Thoracic aorta (tissue), 2 donors: ENCODE measurements around the gene IL4I1. TPM values are rescaled to one million over a fixed set of nuclear protein-coding genes. Genes with fewer than 3 reads are reported as not detected.
"Not testable (repeated sequence)": the region's sequence is repeated elsewhere in the genome, so short reads cannot be mapped to it uniquely, and the experiment has no call there.

ENCODE experiments used
- ATAC-seq: fragments of 150-250 bp; one replicate; pipeline ENCODE4 v1.8.0; 2017; ENCODE audit warnings: low read depth; ENCODE audit not compliant: insufficient number of reproducible peaks, low FRiP score
- DNase-seq: peaks from one replicate; pipeline ENCODE4 v3.0.0-alpha.2; 2020; ENCODE audit warnings: low spot score
- H3K27ac ChIP-seq, 2 donors: fragments of 200-600 bp; sonication (generic); 1 replicate in 1 of 2; 2 replicates in 1 of 2; pipeline ENCODE4 v1.5.1; 2016; ENCODE audit warnings: mild to moderate bottlenecking in 2 of 2, moderate library complexity in 2 of 2
- H3K27me3 ChIP-seq: fragments of 200-600 bp; sonication (generic); replicated peaks from 2 replicates; pipeline ENCODE4 v1.6.0; 2016; ENCODE audit warnings: mild to moderate bottlenecking; ENCODE audit not compliant: insufficient read depth
- H3K36me3 ChIP-seq: fragments of 200-600 bp; sonication (generic); one replicate; pipeline ENCODE4 v1.5.1; 2016
- H3K4me1 ChIP-seq, 2 donors: fragments of 200-600 bp; sonication (generic); 1 replicate in 1 of 2; 2 replicates in 1 of 2; pipeline versions ENCODE4 v1.5.1 to v1.6.0; 2016; ENCODE audit warnings: low read depth in 2 of 2, mild to moderate bottlenecking in 1 of 2; ENCODE audit not compliant: control insufficient read depth in 1 of 2
- H3K4me3 ChIP-seq: fragments of 200-600 bp; sonication (generic); 2 replicates; pipeline ENCODE4 v1.5.1; 2016; ENCODE audit warnings: mild to moderate bottlenecking
- H3K9me3 ChIP-seq: fragments of 200-600 bp; sonication (generic); 2 replicates; pipeline ENCODE4 v1.5.1; 2016
- total RNA-seq, 2 donors: library from RNA; depleted of rRNA; stranded (reverse); fragments of >200 nt; gene quantifications; one replicate each; pipeline versions ENCODE4 v1.1.0 to v1.2.3, GENCODE V29; 2016
- TF ChIP-seq, protein P1 (sequence below): fragments of 200-600 bp; sonication (generic); IDR thresholded peaks from one replicate; pipeline ENCODE4 v1.5.1; 2019; ENCODE audit warnings: antibody characterized with exemption

The IL4I1 gene
- total RNA-seq, 2 donors from 2014 or later: 1.5 to 2.2 TPM

DNA sequence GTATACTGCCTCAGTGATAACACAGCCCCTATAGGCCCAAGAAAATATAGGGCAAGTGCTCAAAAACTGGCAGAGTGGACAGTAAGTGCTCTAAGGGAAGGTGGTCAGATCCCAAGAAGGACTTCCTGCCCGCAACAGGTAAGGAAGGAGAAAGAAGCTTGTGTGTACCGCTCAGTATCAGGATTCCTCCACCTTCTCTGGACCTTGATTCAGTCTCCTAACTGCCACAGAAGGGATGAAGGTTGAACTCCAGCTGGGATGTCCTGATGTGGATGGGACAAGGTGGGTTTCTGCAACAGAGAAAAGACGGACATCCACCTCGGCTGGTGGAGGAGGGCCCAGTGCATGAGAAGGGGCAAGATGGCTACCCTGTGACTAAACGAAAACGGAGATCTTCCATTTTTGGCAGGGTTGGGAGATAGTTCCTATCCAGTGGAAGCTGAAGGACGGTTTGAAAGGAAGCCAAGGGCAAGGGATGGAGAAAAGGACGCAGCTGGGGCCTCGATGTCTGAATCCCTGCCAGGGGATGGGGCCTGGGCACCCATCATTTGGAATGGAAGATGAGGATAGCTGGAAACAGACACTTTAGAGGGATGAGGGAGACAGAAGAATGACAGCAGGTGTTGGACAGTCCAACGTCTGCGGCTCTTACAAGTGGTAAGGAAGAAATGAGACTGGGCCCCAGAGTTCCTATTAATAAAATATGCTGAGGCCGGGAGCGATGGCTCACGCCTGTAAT, 31.0 kb upstream of the IL4I1 start:
- DNase-seq: no peak
- no peaks in the 10 kb centered on the region for H3K27me3 ChIP-seq
- H3K9me3 ChIP-seq: no peaks in the 10 kb centered on the region
- H3K4me3 ChIP-seq: no peak overlapping the region
- peaks cover 13% of the 10 kb centered on the region for H3K36me3 ChIP-seq
- TF ChIP-seq, protein P1, sequence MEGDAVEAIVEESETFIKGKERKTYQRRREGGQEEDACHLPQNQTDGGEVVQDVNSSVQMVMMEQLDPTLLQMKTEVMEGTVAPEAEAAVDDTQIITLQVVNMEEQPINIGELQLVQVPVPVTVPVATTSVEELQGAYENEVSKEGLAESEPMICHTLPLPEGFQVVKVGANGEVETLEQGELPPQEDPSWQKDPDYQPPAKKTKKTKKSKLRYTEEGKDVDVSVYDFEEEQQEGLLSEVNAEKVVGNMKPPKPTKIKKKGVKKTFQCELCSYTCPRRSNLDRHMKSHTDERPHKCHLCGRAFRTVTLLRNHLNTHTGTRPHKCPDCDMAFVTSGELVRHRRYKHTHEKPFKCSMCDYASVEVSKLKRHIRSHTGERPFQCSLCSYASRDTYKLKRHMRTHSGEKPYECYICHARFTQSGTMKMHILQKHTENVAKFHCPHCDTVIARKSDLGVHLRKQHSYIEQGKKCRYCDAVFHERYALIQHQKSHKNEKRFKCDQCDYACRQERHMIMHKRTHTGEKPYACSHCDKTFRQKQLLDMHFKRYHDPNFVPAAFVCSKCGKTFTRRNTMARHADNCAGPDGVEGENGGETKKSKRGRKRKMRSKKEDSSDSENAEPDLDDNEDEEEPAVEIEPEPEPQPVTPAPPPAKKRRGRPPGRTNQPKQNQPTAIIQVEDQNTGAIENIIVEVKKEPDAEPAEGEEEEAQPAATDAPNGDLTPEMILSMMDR: no peak
- no peak for ATAC-seq
- H3K27ac ChIP-seq: no peak overlapping the region
- H3K4me1 ChIP-seq: peaks cover 10 to 25% of the 10 kb centered on the region in 2 donors

DNA sequence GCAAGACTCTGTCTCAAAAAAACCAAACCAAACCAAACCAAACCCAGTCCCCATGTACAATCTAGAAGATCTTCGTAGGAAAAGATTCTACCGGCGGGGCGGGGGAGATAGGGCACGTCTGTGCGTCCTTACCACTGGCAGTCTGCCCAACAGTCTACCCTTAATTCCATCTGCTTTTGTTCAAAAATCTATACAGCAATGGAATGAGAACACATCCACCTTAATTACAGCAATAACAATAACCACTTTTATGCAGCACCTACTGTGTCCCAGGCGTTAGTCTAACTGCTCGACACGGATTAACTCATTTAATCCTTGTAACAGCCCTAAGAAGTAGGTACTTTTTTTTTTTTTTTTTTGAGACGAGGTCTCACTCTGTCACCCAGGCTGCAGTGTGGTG, 29.8 kb upstream of the IL4I1 start:
- TF ChIP-seq, protein P1: no peak
- no peaks in the 10 kb centered on the region for H3K27me3 ChIP-seq
- H3K4me3 ChIP-seq: no peak overlapping the region
- H3K27ac ChIP-seq: no peak overlapping the region
- no peaks in the 10 kb centered on the region for H3K9me3 ChIP-seq
- H3K36me3 ChIP-seq: peaks cover 13% of the 10 kb centered on the region
- ATAC-seq (no peak), DNase-seq (no peak)
- peaks cover 10 to 25% of the 10 kb centered on the region in 2 donors for H3K4me1 ChIP-seq

DNA sequence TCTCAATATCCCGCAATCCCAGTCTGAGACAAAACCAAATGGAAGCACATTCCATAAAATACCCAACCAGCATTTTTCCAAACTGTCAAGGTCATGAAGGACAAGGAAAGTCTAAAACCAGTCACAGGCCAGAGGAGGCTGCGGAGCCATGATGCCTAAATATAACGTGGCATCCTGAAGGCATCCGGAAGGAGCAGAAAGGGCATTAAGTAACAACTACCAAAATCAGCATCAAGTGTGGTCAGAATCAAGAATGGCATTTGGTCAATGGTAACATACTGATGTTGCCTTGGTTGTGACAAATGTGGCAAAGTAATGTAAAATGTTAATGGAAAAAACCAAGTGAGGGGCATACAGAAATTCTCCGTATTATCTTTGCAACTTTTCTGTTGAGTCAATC, 28.8 kb upstream of the IL4I1 start:
- Histone ChIP-seq H3K27ac (no peak overlapping the region), H3K27me3 (no peaks in the 10 kb centered on the region), H3K9me3 (no peaks in the 10 kb centered on the region), H3K36me3 (peaks cover 16% of the 10 kb centered on the region), H3K4me1 (peaks cover 10 to 25% of the 10 kb centered on the region in 2 donors), H3K4me3 (no peak overlapping the region)
- DNase-seq (no peak), ATAC-seq (no peak)
- TF ChIP-seq, protein P1: no peak

DNA sequence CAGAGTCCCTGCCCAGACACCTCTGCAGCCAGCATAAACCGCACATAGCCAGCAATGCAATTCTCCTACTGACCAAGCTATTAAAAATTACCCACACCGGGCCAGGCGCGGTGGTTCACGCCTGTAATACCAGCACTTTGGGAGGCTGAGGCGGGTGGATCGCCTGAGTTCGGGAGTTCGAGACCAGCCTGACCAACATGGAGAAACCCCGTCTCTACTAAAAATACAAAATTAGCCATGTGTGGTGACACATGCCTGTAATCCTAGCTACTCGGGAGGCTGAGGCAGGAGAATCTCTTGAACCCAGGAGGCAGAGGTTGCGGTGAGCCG, 28.2 kb upstream of the IL4I1 start:
- not testable (repeated sequence) for H3K27ac ChIP-seq, H3K4me3 ChIP-seq
- H3K36me3 ChIP-seq: peaks cover 19% of the 10 kb centered on the region

DNA sequence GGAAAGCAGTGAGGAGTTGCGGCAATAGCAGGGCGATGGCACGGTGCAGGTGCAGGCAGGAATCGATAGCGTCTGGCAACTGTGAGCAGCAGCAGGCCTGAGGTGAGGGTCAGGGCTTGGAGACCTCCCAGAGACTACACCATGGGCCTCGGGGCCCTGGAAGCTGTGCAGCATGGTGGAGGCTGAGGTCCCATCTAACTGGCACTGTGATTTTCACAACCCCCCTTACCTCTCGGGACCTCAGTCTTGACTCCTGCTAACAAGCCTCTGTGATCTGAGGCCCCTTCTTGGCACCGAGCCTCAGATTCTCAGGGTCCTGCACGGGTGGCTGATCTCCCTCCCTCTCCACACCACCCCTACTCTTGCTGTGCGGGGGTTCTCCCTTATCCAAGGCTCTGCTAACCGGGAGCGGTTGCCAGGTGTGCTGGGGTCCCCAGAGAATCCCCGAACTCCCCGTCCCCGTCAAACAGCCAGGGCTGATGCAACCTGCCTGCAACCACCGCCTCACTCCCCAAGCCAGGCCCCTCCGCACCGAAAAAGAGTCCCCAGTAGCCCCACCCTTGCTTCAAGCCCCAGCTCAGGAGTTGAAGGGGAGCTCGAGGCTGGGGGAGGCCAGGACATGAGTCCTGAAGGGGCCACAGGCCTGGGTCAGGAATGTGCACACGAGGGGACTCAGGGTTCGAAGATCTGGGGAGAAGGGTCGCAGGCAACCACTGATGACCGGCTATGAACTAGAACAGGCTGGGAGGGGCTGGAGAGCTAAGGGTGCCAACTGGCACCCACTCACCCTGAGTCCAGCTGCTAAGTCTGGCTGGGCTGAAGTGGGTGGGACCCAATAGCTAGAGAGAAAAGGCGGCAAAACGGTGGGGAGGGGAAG, 27.6 kb upstream of the IL4I1 start:
- Histone ChIP-seq H3K27me3 (no peaks in the 10 kb centered on the region), H3K4me3 (no peak overlapping the region), H3K4me1 (peaks cover 6 to 18% of the 10 kb centered on the region in 2 donors), H3K27ac (no peak overlapping the region), H3K36me3 (peaks cover 19% of the 10 kb centered on the region), H3K9me3 (no peaks in the 10 kb centered on the region)
- ATAC-seq (no peak), DNase-seq (no peak)
- TF ChIP-seq, protein P1: no peak

More for the DNA sequence above, 28.2 kb upstream of the IL4I1 start:
- not testable (repeated sequence) for DNase-seq, H3K9me3 ChIP-seq, H3K27me3 ChIP-seq, ATAC-seq
- H3K4me1 ChIP-seq: peaks cover 6 to 18% of the 10 kb centered on the region in 2 donors
